GM23338 (cell line): Measurements from ENCODE around the gene CFAP300. TPM values are rescaled to one million over a fixed set of nuclear protein-coding genes. Genes with fewer than 3 reads are reported as not detected.

ENCODE experiments used
- ATAC-seq: fragments of 200-7000 bp; cut with Tn5 transposase; 3 replicates; pipeline ENCODE4 v1.9.1; 2020
- DNase-seq: peaks from one replicate; pipeline ENCODE4 v3.0.0-alpha.2; 2015; ENCODE audit warnings: low spot score
- H2AFZ ChIP-seq: fragments of 200-600 bp; sonication (generic); 2 replicates; pipeline ENCODE4 v1.8.0; 2016; ENCODE audit warnings: antibody characterized with exemption, mild to moderate bottlenecking, moderate library complexity
- H3F3A ChIP-seq: fragments of 200-600 bp; sonication (generic); replicated peaks from 2 replicates; pipeline ENCODE4 v1.8.0; 2017; ENCODE audit warnings: antibody characterized with exemption, mixed run types, low read depth
- H3K27ac ChIP-seq: fragments of 200-600 bp; sonication (generic); 2 replicates; pipeline ENCODE4 v1.6.1; 2016; ENCODE audit warnings: low read depth
- H3K27me3 ChIP-seq: fragments of 200-600 bp; sonication (generic); 2 replicates; pipeline ENCODE4 v1.8.0; 2016; ENCODE audit warnings: mild to moderate bottlenecking, mixed run types, moderate library complexity; ENCODE audit not compliant: insufficient read depth
- H3K36me3 ChIP-seq: fragments of 200-600 bp; sonication (generic); 2 replicates; pipeline ENCODE4 v1.8.0; 2016; ENCODE audit warnings: mild to moderate bottlenecking; ENCODE audit not compliant: insufficient read depth
- H3K4me1 ChIP-seq: fragments of 200-600 bp; sonication (generic); 2 replicates; pipeline ENCODE4 v1.8.0; 2016; ENCODE audit warnings: mild to moderate bottlenecking, moderate library complexity; ENCODE audit not compliant: insufficient read depth
- H3K4me2 ChIP-seq: fragments of 200-600 bp; sonication (generic); 2 replicates; pipeline ENCODE4 v1.7.1; 2017; ENCODE audit warnings: mixed run types
- H3K4me3 ChIP-seq: fragments of 200-600 bp; sonication (generic); 2 replicates; pipeline ENCODE4 v1.6.1; 2016; ENCODE audit warnings: mixed run types
- H3K79me2 ChIP-seq: fragments of 200-600 bp; sonication (generic); replicated peaks from 2 replicates; pipeline ENCODE4 v1.8.0; 2017; ENCODE audit warnings: mild to moderate bottlenecking; ENCODE audit not compliant: insufficient read depth
- H3K9me2 ChIP-seq: fragments of 200-600 bp; sonication (generic); 2 replicates; pipeline ENCODE4 v1.8.0; 2017; ENCODE audit not compliant: insufficient read depth
- H4K20me1 ChIP-seq: fragments of 200-600 bp; sonication (generic); replicated peaks from 2 replicates; pipeline ENCODE4 v1.8.0; 2017; ENCODE audit warnings: mild to moderate bottlenecking; ENCODE audit not compliant: insufficient read depth
- H3K27ac Mint-ChIP-seq: 2 replicates; pipeline ENCODE4 v1.8.0; 2020; ENCODE audit warnings: inconsistent platforms, mild to moderate bottlenecking, moderate library complexity, mixed read lengths
- H3K27me3 Mint-ChIP-seq: 3 replicates; pipeline ENCODE4 v1.8.0; 2022; ENCODE audit warnings: low read depth, mild to moderate bottlenecking, moderate library complexity, mixed read lengths, inconsistent platforms; ENCODE audit not compliant: insufficient read depth, poor library complexity
- H3K36me3 Mint-ChIP-seq: 3 replicates; pipeline ENCODE4 v1.8.0; 2021; ENCODE audit warnings: low read depth, mild to moderate bottlenecking, inconsistent platforms, moderate library complexity, mixed read lengths
- H3K4me1 Mint-ChIP-seq: 3 replicates; pipeline ENCODE4 v1.8.0; 2020; ENCODE audit warnings: mild to moderate bottlenecking, inconsistent platforms, mixed read lengths
- H3K4me3 Mint-ChIP-seq: 3 replicates; pipeline ENCODE4 v1.8.0; 2021; ENCODE audit warnings: moderate library complexity, mild to moderate bottlenecking, inconsistent platforms, mixed read lengths
- H3K9me3 Mint-ChIP-seq: 3 replicates; pipeline ENCODE4 v1.8.0; 2020; ENCODE audit warnings: moderate library complexity, mild to moderate bottlenecking, inconsistent platforms, mixed read lengths
- EZH2 ChIP-seq: fragments of 200-600 bp; sonication (generic); IDR thresholded peaks from one replicate; pipeline ENCODE4 v1.8.0; 2017; ENCODE audit warnings: antibody characterized with exemption, mild to moderate bottlenecking, low read depth; ENCODE audit not compliant: unreplicated experiment
- EZH2phosphoT487 ChIP-seq: fragments of 200-600 bp; sonication (generic); IDR thresholded peaks from one replicate; pipeline ENCODE4 v1.8.1; 2018; ENCODE audit warnings: antibody characterized with exemption; ENCODE audit not compliant: unreplicated experiment
- JUNB ChIP-seq: IDR thresholded peaks from one replicate; pipeline ENCODE4 v1.6.1; 2016; ENCODE audit warnings: antibody characterized with exemption; ENCODE audit not compliant: unreplicated experiment
- NANOG ChIP-seq: IDR thresholded peaks from 2 replicates; pipeline ENCODE4 v1.6.1; 2016; ENCODE audit warnings: antibody characterized with exemption, borderline replicate concordance
- POLR2AphosphoS5 ChIP-seq: IDR thresholded peaks from 2 replicates; pipeline ENCODE4 v1.6.1; 2016; ENCODE audit warnings: antibody characterized with exemption, low read depth
- STAT1 ChIP-seq: IDR thresholded peaks from one replicate; pipeline ENCODE4 v1.6.1; 2016; ENCODE audit warnings: antibody characterized with exemption; ENCODE audit not compliant: unreplicated experiment
- ZNF331 ChIP-seq: fragments of 250-450 bp; sonication (Bioruptor Pico); IDR thresholded peaks from 2 replicates; pipeline ENCODE4 v1.5.0; 2020; ENCODE audit warnings: low read depth, mild to moderate bottlenecking, moderate library complexity
- polyA plus RNA-seq: library from polyadenylated mRNA; unstranded; fragments of >200 nt; fragmentation: Nextera tagmentation; extraction: Ambion mirVana; gene quantifications from 2 replicates; pipeline ENCODE4 v1.2.1, GENCODE V29; 2016
- total RNA-seq: library from RNA; depleted of rRNA; stranded (reverse); fragments of >200 nt; shearing (Covaris generic); gene quantifications from 2 replicates; pipeline ENCODE4 v1.2.3, GENCODE V29; 2014
- TF ChIP-seq, protein P1 (sequence below): IDR thresholded peaks from one replicate; pipeline ENCODE4 v1.6.1; 2018; ENCODE audit warnings: antibody characterized with exemption; ENCODE audit not compliant: unreplicated experiment
- TF ChIP-seq, protein P2 (sequence below): IDR thresholded peaks from 2 replicates; pipeline ENCODE4 v1.6.1; 2016; ENCODE audit warnings: antibody characterized with exemption

Gene CFAP300
- total and polyA plus RNA-seq, 2 experiments from 2014 or later, result 1.4 to 6.0 TPM

DNA sequence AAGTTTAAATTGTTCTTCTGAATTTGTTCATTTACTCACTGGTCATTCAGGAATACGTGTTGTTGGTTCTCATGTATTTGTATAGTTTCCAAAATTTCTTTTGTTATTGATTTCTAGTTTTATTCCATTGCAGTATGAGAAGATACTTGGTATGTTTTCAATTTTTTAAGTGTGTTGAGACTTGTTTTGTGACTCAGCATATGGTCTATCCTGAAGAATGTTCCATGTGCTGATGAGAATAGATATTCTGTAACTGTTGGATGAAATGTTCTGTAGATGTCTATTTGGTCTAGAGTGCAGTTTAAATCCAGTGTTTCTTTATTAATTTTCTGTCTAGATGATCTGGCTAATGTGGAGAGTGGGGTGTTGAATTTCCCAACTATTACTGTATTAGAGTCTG lies 23.5 kb downstream of the CFAP300 start (continued):
- TF ChIP-seq, protein P1, sequence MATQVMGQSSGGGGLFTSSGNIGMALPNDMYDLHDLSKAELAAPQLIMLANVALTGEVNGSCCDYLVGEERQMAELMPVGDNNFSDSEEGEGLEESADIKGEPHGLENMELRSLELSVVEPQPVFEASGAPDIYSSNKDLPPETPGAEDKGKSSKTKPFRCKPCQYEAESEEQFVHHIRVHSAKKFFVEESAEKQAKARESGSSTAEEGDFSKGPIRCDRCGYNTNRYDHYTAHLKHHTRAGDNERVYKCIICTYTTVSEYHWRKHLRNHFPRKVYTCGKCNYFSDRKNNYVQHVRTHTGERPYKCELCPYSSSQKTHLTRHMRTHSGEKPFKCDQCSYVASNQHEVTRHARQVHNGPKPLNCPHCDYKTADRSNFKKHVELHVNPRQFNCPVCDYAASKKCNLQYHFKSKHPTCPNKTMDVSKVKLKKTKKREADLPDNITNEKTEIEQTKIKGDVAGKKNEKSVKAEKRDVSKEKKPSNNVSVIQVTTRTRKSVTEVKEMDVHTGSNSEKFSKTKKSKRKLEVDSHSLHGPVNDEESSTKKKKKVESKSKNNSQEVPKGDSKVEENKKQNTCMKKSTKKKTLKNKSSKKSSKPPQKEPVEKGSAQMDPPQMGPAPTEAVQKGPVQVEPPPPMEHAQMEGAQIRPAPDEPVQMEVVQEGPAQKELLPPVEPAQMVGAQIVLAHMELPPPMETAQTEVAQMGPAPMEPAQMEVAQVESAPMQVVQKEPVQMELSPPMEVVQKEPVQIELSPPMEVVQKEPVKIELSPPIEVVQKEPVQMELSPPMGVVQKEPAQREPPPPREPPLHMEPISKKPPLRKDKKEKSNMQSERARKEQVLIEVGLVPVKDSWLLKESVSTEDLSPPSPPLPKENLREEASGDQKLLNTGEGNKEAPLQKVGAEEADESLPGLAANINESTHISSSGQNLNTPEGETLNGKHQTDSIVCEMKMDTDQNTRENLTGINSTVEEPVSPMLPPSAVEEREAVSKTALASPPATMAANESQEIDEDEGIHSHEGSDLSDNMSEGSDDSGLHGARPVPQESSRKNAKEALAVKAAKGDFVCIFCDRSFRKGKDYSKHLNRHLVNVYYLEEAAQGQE, result no peak
- TF ChIP-seq ZNF331 (CRISPR knock-in tag) (no peak), STAT1 (no peak), EZH2 (no peak), NANOG (no peak), POLR2AphosphoS5 (no peak), EZH2phosphoT487 (no peak)
- TF ChIP-seq, protein P2, sequence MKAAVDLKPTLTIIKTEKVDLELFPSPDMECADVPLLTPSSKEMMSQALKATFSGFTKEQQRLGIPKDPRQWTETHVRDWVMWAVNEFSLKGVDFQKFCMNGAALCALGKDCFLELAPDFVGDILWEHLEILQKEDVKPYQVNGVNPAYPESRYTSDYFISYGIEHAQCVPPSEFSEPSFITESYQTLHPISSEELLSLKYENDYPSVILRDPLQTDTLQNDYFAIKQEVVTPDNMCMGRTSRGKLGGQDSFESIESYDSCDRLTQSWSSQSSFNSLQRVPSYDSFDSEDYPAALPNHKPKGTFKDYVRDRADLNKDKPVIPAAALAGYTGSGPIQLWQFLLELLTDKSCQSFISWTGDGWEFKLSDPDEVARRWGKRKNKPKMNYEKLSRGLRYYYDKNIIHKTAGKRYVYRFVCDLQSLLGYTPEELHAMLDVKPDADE, result no peak

DNA sequence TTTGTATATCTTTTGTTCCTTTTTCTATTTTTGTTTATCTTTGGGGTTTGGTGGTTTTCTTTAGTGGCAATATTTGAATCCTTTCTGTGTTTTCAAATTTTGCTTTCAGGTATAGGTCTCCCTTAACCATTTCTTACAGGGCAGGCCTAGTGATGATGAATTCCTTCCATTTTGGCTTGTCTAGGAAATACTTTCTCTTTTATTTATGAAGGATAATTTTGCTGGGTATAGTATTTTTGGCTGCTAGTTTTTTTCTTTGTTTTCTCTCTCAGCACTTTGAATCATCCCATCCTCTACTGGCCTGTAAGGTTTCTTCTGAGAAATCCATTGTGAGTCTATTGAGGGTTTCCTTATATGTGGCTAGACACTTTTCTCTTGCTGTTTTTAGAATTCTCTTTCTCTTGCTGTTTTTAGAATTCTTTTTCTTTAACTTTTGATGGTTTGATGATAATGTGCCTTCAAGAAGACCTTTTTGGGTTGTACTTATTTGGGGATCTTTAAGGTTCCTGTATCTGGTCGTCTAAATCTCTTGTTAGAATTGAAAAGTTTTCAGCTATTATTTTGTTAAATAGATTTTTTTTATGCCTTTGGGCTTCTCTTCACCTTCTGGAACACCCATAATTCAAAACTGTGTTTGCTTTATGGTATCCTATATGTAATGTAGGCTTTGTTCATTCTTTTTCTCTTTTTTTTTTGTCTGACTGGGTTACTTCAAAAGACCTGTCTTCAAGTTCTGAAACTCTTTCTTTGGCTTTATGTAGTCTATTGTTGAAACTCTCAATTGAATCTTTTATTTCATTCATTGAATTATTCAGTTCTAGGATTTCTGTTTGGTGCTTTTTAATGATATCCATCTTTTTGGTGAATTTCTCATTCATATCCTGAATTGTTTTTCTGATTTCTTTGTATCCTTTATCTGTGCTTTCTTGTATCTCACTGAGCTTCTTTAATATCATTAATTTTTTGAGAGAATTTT lies 24.5 kb downstream of the CFAP300 start:
- Histone ChIP-seq H3K27ac (no peak overlapping the region), H3K4me3 (no peak overlapping the region), H3K4me1 (no peaks in the 10 kb centered on the region), H3K27me3 (no peaks in the 10 kb centered on the region), H4K20me1 (no peaks in the 10 kb centered on the region), H2AFZ (no peak overlapping the region), H3K79me2 (no peaks in the 10 kb centered on the region), H3K36me3 (no peaks in the 10 kb centered on the region), H3K9me2 (no peaks in the 10 kb centered on the region), H3K4me2 (no peak overlapping the region), H3F3A (no peaks in the 10 kb centered on the region)
- Mint-ChIP-seq H3K36me3 (peaks cover 15% of the 10 kb centered on the region), H3K4me1 (peaks cover 3% of the 10 kb centered on the region; the same call in 2 of the 3 replicates), H3K4me3 (no peak overlapping the region), H3K27me3 (no peaks in the 10 kb centered on the region), H3K9me3 (peaks cover 26% of the 10 kb centered on the region), H3K27ac (no peak overlapping the region)
- no peak for DNase-seq
- no peak for ATAC-seq
- TF ChIP-seq ZNF331 (CRISPR knock-in tag) (no peak), JUNB (no peak), POLR2AphosphoS5 (no peak), EZH2 (no peak)
- TF ChIP-seq, protein P2, result no peak
